COLO829 (cell line): ENCODE measurements around the gene SAG.
"Not testable (repeated sequence)": the region's sequence is repeated elsewhere in the genome, so short reads cannot be mapped to it uniquely, and the experiment has no call there.

ENCODE experiments used
- DNase-seq: peaks from one replicate; pipeline ENCODE4 v3.0.0; 2012; ENCODE audit warnings: low spot score

Gene SAG

DNA sequence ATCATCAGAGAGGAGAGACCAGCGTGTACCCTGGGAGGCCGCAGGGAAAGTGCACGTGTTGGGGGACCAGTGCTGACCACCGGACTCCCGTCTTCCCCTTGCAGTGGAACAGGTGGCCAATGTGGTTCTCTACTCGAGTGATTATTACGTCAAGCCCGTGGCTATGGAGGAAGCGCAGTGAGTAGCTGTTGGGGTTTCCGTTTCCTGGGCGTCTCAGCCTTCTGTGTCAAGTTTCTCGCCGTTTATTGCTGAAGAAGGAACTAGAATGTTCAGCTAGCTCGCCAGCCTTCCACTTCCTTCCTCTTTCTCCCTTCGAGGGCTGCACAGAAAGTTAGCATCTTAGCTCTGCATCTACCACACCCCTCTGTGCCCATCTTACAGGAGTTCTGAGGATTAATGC lies 23.9 kb downstream of the SAG start:
- DNase-seq, result no peak

DNA sequence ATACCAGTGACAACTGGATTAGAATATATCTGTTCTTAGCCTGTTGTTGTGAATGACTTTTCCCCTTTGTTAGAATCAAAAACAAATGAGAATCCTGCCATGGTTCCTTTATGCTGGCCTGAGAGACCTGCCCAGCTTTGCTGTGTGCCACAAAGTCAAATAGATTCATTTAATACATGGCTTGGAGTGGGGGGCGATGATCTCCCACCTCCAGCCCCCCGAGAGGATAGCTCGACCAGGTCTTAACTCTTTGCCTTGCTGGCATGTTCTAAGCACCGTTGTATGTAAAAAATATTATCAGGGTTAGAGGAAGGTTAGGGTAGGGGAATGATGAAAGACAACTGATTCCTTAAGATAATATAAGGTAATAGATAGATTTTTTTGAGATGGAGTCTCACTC lies 24.5 kb downstream of the SAG start:
- DNase-seq, result no peak

DNA sequence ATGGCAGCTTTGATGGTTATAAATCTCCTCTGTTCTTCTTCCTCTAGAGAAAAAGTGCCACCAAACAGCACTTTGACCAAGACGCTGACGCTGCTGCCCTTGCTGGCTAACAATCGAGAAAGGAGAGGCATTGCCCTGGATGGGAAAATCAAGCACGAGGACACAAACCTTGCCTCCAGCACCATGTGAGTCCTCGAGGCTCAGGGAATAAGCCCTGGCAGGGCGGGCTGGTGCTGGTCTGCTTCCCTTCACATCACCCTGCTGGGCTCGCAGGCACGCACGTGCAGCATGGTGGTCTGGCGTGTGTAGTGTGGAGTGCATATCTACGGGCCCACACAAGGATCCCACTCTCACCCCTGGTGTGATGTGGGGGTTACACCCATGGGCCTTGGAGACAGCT lies 27.3 kb downstream of the SAG start:
- DNase-seq, result no peak

DNA sequence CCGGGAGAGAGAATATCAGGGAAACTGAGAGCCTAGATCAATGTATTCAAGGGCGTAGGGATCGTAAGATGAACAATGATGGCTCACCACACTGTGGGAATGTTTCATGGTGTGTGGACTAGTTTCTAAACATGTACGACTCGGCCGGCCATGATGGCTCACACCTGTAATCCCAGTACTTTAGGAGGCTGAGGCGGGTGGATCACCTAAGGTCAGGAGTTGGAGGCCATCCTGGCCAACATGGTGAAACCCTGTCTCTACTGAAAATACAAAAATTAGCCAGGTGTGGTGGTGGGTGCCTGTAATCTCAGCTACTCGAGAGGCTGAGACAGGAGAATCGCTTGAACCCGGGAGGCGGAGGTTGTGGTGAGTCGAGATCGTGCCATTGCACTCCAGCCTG lies 28.5 kb downstream of the SAG start:
- DNase-seq, result not testable (repeated sequence)

DNA sequence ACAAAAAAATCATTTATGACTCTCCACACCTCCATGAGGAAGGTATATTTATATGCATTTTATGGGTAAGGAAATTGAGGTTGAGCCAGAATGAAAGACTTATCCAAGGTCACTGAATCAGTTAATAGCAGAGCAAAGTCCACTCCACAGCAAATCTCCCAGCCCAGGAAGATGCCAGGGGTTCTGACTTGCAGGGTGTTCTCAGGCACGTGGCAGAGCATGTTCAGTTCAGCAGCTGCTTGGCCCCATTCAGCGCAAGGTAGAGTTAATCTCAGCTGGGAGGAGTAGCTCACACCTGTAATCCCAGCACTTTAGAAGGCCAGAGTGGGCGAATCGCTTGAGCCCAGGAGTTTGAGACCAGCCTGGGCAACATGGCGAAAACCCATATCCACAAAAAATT lies 28.9 kb downstream of the SAG start:
- no peak for DNase-seq

DNA sequence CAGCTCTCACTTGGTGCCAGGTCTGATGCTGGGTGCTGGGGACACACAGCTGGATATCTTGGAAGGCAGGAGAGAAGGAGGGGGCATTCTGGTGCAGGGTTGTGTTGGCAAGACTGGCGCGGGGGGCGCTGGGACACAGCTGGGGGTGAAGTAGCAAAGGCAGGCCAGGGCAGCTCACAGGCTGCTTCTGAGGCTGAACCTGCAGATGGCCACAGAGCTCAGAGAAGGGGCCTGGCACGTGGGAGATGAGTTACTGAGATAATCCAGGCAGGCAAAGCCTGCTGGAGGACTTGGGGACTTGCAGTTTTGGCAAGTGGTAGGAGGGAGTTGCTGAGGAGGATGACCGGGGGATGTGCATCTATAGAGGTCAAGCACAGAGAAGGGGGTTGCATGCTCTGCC lies 30.4 kb downstream of the SAG start:
- DNase-seq, result no peak

DNA sequence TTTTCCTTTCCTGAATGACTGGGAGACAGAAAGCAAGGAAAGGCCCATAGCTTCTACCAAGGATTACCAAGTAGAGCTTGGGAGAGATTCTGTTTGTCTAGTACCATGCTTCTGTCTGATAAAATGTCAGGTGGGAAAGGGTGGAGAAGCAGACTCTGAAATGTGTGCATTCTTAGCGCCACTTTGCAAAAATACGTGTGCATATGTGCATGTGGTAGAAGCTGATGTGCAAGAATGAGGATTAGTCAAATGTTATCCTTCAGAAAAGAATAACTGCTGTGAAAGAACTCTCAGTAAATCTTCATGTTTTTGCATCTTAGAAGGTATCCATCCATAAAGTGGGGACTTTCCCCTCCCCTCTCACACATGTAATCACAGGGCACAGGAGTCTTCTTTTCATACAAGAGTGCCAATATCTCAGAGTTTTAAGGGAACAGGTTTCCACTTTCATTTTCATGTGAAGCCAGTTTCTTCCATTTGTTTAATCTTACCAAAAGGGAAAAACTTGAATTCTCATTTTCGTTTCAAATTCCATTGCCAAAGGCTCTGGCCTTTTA lies 31.3 kb downstream of the SAG start:
- no peak for DNase-seq

DNA sequence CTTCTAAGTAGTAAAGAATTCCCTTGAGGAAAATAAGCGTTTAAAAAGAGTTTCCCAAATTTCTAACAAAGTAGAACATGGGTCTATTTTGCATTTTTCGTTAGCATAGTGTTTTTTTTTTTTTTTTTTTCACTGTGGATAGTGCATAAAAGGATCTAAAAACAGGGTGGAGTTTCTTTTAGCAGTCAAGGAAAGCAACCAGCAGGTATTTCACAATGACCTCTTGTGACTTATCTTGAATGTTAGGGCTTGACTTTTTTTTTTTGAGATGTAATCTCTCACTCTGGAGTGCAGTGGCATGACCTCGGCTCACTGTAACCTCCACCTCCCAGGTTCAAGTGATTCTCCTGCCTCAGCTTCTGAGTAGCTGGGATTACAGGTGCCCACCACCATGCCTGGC lies 31.8 kb downstream of the SAG start:
- no peak for DNase-seq

DNA sequence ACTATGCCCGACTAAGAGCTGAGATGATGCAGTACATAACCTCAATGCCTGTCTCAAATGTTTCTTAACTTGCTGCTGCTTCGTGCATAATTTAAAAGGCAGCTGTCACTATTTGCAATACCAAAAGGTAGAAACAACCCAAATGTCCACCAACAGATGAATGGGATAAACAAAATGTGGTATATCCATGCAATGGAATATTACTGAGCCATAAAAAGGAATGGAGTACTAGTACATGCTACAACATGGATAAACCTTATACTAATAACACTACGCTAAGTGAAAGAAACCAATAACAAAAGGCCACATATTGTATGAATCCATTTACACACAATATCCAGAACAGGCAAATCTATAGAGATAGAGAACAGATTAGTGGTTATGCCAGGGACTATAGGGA lies 33.7 kb downstream of the SAG start:
- DNase-seq, result no peak

DNA sequence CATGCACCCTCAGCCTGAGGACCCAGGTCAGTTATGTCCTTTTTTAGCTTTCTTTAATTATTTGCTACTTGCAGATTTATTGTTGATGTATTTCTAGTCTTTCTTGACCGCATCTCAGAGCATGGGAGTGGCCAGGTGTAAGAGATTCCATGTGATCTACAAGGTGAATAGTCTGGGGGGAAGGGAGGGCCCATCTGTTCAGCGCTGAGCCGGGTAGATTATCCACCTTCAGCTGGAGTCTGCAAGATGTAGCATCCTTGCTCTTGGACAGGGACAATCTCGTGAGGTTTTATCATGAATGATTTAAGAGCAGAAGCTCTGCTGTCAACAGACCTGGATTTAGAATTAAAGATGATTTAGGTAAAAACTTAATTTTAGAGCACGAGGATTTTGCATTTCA lies 34.7 kb downstream of the SAG start:
- no peak for DNase-seq

DNA sequence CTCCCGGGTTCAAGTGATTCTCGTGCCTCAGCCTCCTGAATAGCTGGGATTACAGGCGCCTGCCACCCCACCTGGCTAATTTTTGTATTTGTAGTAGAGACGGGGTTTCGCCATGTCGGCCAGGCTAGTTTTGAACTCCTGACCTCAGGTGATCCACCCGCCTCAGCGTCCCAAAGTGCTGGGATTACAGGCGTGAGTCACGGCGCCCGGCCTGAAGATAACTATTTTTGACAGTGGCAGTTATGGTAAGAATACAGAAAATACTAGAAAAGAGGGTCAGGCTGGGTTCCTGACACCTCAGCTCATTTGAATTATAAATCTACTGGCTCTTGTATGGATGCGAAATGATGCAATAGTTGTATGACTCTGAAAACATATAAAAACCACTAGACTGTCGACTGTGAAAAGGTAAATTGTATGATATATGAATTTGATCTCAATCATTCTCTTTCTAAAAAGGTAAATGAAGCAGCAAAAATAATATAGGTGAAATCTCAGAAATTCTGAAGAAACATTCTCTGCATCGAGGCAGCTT lies 35.6 kb downstream of the SAG start:
- no peak for DNase-seq

DNA sequence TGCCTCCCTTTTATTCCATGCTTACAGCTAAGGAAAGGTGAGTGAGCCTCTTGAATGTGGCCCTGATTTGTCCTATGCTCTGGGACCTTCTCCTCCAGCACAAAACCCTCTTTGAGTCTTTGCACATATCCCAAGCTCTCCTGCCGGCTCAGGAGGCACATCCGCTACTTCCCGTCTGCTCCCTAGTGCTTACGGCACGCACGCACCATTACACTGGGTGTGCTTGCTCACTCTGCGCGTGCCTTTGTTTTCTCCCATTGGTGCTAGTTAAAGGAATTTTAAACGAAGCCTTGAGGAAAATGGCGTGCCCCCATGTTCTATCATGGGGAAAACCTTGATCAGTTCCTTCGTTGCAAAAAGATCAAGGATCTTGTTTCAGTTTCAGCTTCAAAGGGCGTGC lies 38.8 kb downstream of the SAG start:
- no peak for DNase-seq

DNA sequence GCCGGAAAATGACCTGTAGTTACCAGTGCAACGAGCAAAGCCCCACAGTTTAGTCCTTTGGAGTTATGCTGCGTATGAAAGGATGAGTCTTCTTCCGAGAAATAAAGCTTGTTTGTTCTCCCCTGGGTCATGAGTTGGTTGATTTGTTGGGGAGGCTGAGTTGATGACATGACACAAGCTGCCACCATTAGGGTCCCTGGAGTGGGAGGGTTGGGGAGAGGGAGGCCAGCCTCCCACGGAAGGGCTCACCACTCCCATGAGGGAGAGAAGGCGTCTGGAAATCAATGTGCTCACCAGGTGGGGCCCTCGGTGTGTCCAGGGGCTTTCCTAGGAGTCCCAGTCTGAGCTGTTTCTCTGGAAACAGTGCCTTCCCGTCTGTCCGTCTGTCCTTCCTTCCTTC lies 39.3 kb downstream of the SAG start:
- DNase-seq, result no peak

DNA sequence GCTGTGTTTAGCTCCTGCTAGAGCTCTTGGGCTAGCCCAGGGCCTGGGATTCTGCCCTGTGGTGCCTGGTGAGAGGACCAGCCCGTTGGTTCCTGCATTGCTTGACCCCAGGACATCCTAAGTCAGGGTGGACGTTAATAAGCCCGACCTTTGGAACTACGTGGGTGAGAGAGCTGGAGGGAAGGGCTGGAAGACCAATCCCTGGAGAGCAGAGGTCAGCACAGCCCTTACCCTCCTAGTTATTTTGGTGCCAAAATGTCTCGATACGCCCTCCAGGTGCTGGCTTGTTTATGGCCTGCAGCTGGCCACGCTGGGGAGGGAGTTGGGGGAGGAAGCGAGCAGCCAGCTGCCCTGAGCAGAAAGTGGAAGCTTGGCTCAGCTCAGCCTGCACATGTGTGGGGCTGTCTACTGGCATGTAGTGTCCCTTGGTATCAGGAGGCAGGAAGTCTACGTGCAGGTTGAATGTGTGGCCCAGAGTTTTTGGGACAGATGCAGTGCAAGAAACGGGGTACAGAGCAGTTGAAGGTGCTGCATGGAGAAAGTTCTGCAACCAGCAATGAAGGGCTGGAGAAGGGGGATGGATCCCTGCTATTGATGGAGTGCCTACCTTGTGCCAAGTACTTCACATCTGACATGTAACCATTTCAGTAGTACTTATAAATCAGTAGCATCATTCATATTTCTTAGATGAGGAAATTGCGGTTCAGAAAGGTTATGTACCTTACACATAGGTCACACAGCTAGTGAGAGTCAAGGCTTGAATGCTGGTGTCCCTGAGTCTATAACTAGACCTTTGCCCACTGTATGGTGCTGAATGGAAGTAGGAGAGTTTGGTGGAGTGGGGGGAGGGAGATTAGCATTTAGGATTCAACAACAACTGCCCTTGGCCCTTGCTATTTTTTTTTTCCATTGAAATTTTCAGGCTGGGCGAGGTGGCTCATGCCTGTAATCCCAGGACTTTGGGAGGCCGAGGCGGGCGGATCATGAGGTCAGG lies 41.7 kb downstream of the SAG start:
- DNase-seq, result no peak

DNA sequence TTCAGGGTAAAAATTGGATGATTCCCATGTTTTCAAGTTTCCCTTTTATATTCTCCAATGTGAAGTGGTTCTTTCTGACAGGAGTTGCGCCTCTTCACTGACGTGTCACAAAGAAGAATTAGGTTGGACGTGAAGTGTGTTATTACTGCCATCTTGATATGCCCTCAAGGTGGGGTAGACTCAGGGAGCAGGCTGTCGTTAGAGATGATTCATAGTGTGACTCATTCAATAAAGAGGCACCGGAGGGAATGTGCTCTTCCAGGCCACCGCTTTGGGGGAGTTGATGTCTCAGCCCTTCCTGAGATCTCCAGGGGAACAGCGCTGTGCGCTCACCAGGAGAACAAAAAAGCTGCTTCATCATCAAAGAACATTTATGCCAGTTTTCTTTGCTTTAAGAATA lies 43.1 kb downstream of the SAG start:
- peak; percentile 96 for DNase-seq

DNA sequence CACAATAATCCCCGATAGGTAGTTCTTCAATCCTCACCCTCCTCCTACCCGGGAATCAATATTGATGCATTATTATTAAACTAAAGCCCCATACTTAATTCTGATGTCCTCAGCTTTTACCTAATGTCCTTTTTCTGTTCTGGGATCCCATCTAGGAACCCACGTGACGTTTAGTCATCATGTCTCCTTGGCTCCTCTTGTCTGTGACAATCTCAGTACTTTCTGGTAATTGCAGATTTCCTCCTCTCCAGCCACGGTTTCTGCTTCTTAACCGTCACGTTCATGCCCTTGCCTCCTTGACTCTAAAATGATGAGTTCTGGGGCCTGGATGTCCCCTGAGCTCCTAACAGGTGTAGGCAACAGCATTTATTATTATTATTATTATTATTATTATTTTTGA lies 43.8 kb downstream of the SAG start:
- DNase-seq, result peak; percentile 40

DNA sequence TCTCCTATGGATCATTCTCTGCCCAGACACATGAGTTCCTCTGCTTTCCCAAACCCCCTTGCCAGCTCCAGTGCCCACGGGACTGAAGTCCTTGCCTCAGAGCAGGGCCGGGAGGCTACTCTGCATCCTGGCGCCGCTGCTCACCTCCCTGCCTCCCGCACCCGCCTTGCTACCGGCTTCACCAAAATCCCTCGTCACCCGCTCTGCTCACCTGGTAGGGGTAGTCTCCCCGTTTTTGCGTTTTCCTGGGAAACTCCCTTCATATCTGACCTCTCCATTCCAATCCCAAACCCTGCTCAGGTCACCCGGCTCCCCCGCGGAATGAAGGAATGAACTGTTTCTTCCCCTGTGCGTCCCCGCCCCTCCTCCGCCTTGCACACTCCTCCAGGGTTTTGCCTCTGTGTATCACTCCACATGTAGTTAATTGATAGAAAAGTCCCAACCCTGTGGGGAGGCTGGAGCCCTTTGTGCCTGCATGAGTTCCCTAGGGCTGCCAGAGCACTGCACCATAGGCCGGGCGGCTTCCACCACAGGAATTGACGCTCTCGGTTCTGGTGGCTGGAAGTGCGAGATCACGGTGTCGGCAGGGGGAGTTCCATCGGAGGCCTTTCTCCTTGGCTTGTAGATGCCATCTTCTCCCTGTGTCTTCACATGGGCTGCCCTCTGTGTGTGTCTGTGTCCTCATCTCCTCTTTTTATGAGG lies 44.7 kb downstream of the SAG start:
- DNase-seq, result no peak

DNA sequence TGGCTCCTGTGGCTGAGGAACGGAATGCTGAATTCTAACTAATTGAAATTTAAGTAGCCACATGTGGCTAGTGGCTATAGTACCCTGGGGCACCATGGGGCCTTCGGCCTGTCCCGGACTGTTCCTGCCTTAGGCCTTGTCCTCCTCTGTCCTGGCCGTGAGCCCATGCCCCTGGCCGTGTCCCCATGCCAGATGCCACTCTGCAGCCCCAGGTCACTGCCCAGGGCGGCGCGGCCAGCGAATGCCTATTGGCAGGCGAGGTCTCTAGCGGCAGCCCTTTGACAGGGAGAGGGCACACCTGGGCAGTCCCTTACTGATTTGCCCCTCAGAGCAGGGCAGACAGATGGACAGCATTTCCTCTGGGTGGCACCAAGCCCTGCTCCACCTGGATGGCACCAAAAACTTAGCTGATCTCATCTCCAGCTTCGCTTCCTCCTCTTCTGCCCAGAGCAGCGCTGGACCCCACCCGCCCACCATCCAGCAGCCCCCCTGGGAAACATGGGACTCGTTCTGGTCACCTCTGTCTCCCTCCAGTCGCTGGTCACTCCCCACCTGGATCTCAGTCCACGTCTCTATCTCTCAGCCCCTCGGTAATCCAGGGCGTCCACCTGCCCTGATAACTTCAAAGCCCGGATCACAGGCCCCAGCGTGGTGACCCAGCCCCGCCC lies 45.6 kb downstream of the SAG start:
- DNase-seq, result no peak

DNA sequence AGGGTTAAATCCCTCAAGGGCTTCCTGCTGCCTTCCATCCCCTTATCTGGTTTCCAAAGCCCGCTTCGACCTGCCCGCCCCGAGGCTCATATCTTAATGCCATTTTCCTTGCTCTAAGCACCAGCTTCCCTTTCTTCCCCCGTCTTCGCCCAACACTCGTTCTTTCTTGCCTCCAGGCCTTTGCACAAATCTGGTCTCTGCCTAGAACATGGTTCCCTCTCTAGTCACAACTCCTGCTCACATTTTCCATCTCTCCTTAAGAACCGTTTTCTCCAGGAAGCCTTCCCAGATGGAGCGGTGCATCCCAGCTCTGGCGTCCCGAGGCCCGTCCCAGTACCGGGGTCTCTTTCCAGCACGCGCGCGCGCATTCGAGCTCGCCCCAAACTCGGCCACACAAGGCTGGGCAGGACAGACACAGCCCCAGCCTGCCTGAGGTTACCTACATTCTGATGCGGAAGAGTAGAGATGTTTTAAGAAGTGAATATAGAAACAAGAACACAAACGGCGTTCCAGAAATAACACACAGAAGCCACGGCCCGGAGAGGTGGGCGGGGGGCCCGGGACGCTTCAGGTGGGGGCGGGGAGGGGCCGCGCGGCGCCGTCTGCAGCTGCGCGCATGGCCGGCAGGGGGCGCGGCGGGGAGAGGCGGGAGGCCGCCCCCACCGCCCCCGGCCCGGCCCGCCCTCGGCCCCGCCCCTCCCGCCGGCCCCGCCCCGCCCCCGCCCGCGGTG lies 46.3 kb downstream of the SAG start, which contains the start of gene DGKD:
TSS of gene DGKD (plus strand) at position 726 of the 731 bp plus-strand sequence. CDS start 25 bp downstream, outside the sequence.
- peak; percentile 51 for DNase-seq

DNA sequence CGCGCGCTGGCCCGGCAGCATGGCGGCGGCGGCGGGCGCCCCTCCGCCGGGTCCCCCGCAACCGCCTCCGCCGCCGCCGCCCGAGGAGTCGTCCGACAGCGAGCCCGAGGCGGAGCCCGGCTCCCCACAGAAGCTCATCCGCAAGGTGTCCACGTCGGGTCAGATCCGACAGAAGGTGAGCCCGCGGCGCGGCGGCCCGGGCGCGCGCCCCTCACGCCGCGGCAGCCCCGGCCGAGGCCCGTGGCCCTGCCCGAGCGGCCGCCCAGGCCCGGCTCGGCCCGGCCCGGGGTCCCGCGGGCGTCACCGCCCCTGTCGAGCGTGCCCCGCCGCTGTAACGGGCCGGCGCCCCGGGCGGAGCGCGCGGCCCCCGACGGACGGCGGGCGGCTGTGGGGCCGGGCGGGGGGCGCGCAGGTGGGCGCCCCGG lies 46.9 kb downstream of the SAG start:
- no peak for DNase-seq

DNA sequence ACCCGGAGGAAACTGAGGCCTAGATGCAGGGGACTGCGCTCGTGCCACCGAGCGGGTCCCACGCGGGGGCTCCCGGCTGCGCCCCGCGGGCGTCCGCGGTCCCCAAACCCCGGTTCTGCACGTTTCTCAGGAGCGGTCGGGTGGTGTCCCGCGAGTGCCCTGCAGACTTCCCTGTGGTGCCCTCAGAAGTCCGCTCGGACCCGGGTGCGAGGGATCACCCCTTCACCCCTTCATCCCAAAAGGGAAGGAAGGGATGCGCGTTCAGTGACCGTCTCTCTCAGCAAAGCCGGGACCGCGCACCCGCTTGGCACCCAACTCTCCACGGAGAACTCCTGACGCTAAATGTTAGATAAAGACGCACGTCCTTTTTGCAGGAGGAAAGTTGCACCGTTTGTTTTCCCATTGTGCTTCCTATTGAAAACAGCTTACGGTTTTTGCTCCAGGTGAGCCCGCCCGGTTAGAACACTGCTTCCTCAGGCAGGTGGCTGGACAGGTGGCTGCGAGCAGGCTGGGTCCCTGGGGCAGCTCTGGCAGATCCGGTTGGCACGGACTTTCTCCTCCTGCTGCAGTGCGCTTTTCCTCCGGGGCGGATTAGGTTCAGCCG lies 47.5 kb downstream of the SAG start:
- no peak for DNase-seq
